Activated naive CD8-positive, alpha-beta T cell (primary cell): ENCODE data around the gene AGAP4.
"Not testable (repeated sequence)": the region's sequence is repeated elsewhere in the genome, so short reads cannot be mapped to it uniquely, and the experiment has no call there.

Experiments used
- H3K27ac Mint-ChIP-seq: one replicate; pipeline ENCODE4 v1.8.0; 2021; ENCODE audit warnings: mixed read lengths
- H3K27me3 Mint-ChIP-seq: one replicate; pipeline ENCODE4 v1.8.0; 2021; ENCODE audit warnings: mixed read lengths
- H3K36me3 Mint-ChIP-seq: one replicate; pipeline ENCODE4 v1.8.0; 2021; ENCODE audit warnings: mixed read lengths
- H3K4me1 Mint-ChIP-seq: one replicate; pipeline ENCODE4 v1.8.0; 2021; ENCODE audit warnings: low read depth, mixed read lengths
- H3K4me3 Mint-ChIP-seq: one replicate; pipeline ENCODE4 v1.8.0; 2021; ENCODE audit warnings: mild to moderate bottlenecking, mixed read lengths
- H3K9me3 Mint-ChIP-seq: one replicate; pipeline ENCODE4 v1.8.0; 2021; ENCODE audit warnings: low read depth, mixed read lengths

The AGAP4 gene

GRCh38 chr10:45811075-45811474, 36.2 kb downstream of the AGAP4 start:
- Mint-ChIP-seq H3K36me3 (no peaks in the 10 kb centered on the region), H3K27ac (no peak overlapping the region), H3K27me3 (peaks cover 1% of the 10 kb centered on the region), H3K9me3 (no peaks in the 10 kb centered on the region), H3K4me3 (no peak overlapping the region), H3K4me1 (no peaks in the 10 kb centered on the region)

GRCh38 chr10:45809837-45810236, 37.5 kb downstream of the AGAP4 start:
- no peaks in the 10 kb centered on the region for H3K36me3 Mint-ChIP-seq

GRCh38 chr10:45804996-45805395, 42.3 kb downstream of the AGAP4 start:
- not testable (repeated sequence) for H3K27ac Mint-ChIP-seq, H3K36me3 Mint-ChIP-seq, H3K27me3 Mint-ChIP-seq, H3K4me1 Mint-ChIP-seq, H3K4me3 Mint-ChIP-seq, H3K9me3 Mint-ChIP-seq

More at GRCh38 chr10:45809837-45810236, 37.5 kb downstream of the AGAP4 start:
- no peaks in the 10 kb centered on the region for H3K4me1 Mint-ChIP-seq
- H3K27ac Mint-ChIP-seq = no peak overlapping the region
- H3K27me3 Mint-ChIP-seq = peaks cover 1% of the 10 kb centered on the region
- no peak overlapping the region for H3K4me3 Mint-ChIP-seq
- H3K9me3 Mint-ChIP-seq = no peaks in the 10 kb centered on the region

GRCh38 chr10:45803060-45804010, 44.0 kb downstream of the AGAP4 start:
- not testable (repeated sequence) for H3K36me3 Mint-ChIP-seq, H3K4me3 Mint-ChIP-seq, H3K4me1 Mint-ChIP-seq, H3K27ac Mint-ChIP-seq, H3K27me3 Mint-ChIP-seq, H3K9me3 Mint-ChIP-seq

GRCh38 chr10:45794761-45795160, 52.5 kb downstream of the AGAP4 start:
- H3K4me1 Mint-ChIP-seq, H3K27me3 Mint-ChIP-seq, H3K27ac Mint-ChIP-seq: not testable (repeated sequence)

GRCh38 chr10:45790694-45791426, 56.4 kb downstream of the AGAP4 start:
- not testable (repeated sequence) for H3K4me1 Mint-ChIP-seq, H3K4me3 Mint-ChIP-seq, H3K27me3 Mint-ChIP-seq, H3K36me3 Mint-ChIP-seq, H3K27ac Mint-ChIP-seq, H3K9me3 Mint-ChIP-seq

More at GRCh38 chr10:45794761-45795160, 52.5 kb downstream of the AGAP4 start:
- H3K9me3 Mint-ChIP-seq, H3K36me3 Mint-ChIP-seq, H3K4me3 Mint-ChIP-seq: not testable (repeated sequence)

GRCh38 chr10:45789991-45790390, 57.3 kb downstream of the AGAP4 start:
- not testable (repeated sequence) for H3K4me3 Mint-ChIP-seq, H3K27me3 Mint-ChIP-seq, H3K4me1 Mint-ChIP-seq, H3K9me3 Mint-ChIP-seq, H3K36me3 Mint-ChIP-seq, H3K27ac Mint-ChIP-seq

- not testable (repeated sequence) for H3K9me3 Mint-ChIP-seq, H3K4me3 Mint-ChIP-seq, H3K27ac Mint-ChIP-seq, H3K4me1 Mint-ChIP-seq, H3K36me3 Mint-ChIP-seq, H3K27me3 Mint-ChIP-seq
Observed at GRCh38 chr10:45787212-45787741, 60.0 kb downstream of the AGAP4 start.

- H3K4me1 Mint-ChIP-seq, H3K27me3 Mint-ChIP-seq, H3K4me3 Mint-ChIP-seq, H3K27ac Mint-ChIP-seq, H3K9me3 Mint-ChIP-seq, H3K36me3 Mint-ChIP-seq: not testable (repeated sequence)
Observed at GRCh38 chr10:45786217-45786616, 61.1 kb downstream of the AGAP4 start.
